IgD-negative memory B cell (primary cell): ENCODE results near the gene LEF1. TPM values are rescaled to one million over a fixed set of nuclear protein-coding genes. Genes with fewer than 3 reads are reported as not detected.

Experiments
- H3K27ac Mint-ChIP-seq, 3 donors: one replicate each; pipeline ENCODE4 v1.8.0; 2020 to 2022; ENCODE audit warnings: mild to moderate bottlenecking in 3 of 3, mixed read lengths in 3 of 3, moderate library complexity in 1 of 3
- H3K27me3 Mint-ChIP-seq: one replicate; pipeline ENCODE4 v1.8.0; 2021; ENCODE audit warnings: mixed read lengths
- H3K36me3 Mint-ChIP-seq: one replicate; pipeline ENCODE4 v1.8.0; 2020; ENCODE audit warnings: mild to moderate bottlenecking, mixed read lengths
- H3K4me1 Mint-ChIP-seq, 3 donors: one replicate each; pipeline ENCODE4 v1.8.0; 2020 to 2022; ENCODE audit warnings: mixed read lengths in 3 of 3, mild to moderate bottlenecking in 1 of 3
- H3K4me3 Mint-ChIP-seq, 4 donors: one replicate each; pipeline ENCODE4 v1.8.0; 2020 to 2022; ENCODE audit warnings: mild to moderate bottlenecking in 4 of 4, mixed read lengths in 4 of 4, moderate library complexity in 3 of 4
- H3K9me3 Mint-ChIP-seq, 3 donors: one replicate each; pipeline ENCODE4 v1.8.0; 2020 to 2021; ENCODE audit warnings: mixed read lengths in 3 of 3, mild to moderate bottlenecking in 1 of 3
- polyA plus RNA-seq: library from polyadenylated mRNA; unstranded; fragments of 300-500 nt; fragmentation: Illumina TruSeq; gene quantifications from one replicate; pipeline ENCODE4 v1.2.3, GENCODE V29; 2021

LEF1 gene
- polyA plus RNA-seq, 1 donor from 2014 or later: 14.5 TPM

DNA sequence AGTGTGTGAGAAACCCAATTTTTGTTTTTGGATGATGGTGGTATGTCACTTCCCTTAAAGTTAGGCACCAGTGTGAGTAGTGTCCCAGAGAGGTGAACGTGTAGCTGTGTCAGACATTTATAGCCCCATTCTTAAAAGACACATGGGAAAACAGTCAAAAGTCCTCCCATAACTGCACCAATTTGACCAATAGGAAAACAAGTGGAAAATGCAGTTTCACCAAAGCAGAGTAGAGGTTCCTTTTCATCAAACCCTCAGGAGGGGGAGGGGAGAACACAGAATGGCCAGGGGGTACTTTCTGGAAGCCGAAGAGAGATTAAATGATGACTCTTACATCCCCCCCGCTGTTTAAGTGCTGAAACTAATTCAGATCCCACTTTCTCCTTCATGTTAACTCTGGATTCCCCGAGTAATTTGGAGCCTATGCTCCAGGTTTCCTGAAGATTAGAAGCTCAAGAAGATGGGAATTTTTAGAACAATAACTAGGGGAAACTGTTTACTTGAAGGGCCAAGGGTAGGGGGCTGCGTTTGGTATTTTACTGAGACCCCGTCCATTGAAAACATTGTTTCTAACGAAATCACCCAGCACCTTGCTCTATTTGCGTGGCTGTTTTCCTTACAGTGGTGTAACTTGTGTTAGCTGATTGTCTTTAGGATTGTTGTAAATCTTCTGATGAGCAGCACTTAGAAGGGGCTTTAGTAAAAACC, 2.1 kb upstream of the LEF1 start:
- H3K27me3 Mint-ChIP-seq: peaks cover 68% of the 10 kb centered on the region
- peak overlapping the region; percentile 9 to 89 (median 76) for H3K4me3 Mint-ChIP-seq
- H3K27ac Mint-ChIP-seq: peak overlapping the region in 1 of 3 donors; percentile 33

DNA sequence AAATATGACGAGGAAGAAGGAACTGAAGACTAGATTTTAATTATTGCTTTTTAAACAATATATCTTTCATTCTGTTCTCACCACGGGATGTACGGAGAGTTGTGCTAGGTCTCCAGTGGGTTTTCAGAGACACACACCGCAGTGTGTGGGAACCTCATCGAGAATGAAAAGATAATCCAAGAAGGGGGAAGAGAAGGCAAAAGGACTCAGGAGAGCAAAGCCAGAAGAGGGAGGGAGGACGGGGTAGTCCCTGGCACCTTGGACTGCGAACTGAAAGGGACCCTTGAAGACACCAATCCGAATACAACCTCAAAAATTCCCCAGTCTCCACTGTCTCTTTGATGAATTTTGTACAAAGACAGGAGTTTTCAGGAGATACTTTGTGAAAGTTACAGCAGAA, 932 bp upstream of the LEF1 start:
- peak overlapping the region; percentile 78 to 91 (median 85) for H3K4me3 Mint-ChIP-seq
- H3K4me1 Mint-ChIP-seq: peaks cover 12 to 38% (median 30%) of the 10 kb centered on the region in 3 donors
- H3K36me3 Mint-ChIP-seq: peaks cover 4% of the 10 kb centered on the region
- no peak overlapping the region for H3K27ac Mint-ChIP-seq
- H3K9me3 Mint-ChIP-seq: peaks cover 0 to 8% (median 0%) of the 10 kb centered on the region in 3 donors
- peaks cover 74% of the 10 kb centered on the region for H3K27me3 Mint-ChIP-seq

More for the DNA sequence above, 2.1 kb upstream of the LEF1 start:
- Mint-ChIP-seq H3K36me3 (peaks cover 4% of the 10 kb centered on the region), H3K4me1 (peaks cover 12 to 38% (median 30%) of the 10 kb centered on the region in 3 donors), H3K9me3 (peaks cover 0 to 8% (median 0%) of the 10 kb centered on the region in 3 donors)

DNA sequence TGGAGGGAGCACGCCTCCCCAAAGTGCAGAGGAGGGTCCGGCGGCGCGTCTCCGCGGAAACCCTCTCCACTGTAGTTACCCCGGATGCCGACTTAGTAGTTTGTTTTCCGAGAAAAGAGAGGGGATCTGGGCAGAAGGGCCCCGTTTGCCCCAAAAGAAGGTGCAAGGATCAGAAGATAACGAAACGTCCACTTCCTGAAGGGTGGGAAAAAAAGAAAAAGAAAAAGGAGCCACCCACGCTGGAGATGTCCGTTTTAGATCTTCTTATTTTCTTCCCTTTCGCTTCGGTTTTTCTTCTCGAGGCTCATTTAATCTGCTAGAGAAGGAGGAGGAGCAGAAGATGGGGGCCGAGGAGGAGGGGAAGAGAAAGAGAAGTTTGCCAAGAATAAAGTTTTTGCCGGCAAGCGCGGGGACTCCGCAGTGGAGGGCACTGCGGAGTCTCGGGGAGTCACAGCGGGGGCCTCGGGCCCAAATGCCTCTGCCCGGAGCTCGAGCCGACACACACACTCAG, 517 bp downstream of the LEF1 start:
- peaks cover 12 to 33% (median 24%) of the 10 kb centered on the region in 3 donors for H3K4me1 Mint-ChIP-seq
- H3K9me3 Mint-ChIP-seq: peaks cover 0 to 8% (median 0%) of the 10 kb centered on the region in 3 donors
- H3K4me3 Mint-ChIP-seq: peak overlapping the region; percentile 82 to 94 (median 88)
- peaks cover 4% of the 10 kb centered on the region for H3K36me3 Mint-ChIP-seq
- peak overlapping the region in 1 of 3 donors; percentile 67 for H3K27ac Mint-ChIP-seq
- peaks cover 61% of the 10 kb centered on the region for H3K27me3 Mint-ChIP-seq

DNA sequence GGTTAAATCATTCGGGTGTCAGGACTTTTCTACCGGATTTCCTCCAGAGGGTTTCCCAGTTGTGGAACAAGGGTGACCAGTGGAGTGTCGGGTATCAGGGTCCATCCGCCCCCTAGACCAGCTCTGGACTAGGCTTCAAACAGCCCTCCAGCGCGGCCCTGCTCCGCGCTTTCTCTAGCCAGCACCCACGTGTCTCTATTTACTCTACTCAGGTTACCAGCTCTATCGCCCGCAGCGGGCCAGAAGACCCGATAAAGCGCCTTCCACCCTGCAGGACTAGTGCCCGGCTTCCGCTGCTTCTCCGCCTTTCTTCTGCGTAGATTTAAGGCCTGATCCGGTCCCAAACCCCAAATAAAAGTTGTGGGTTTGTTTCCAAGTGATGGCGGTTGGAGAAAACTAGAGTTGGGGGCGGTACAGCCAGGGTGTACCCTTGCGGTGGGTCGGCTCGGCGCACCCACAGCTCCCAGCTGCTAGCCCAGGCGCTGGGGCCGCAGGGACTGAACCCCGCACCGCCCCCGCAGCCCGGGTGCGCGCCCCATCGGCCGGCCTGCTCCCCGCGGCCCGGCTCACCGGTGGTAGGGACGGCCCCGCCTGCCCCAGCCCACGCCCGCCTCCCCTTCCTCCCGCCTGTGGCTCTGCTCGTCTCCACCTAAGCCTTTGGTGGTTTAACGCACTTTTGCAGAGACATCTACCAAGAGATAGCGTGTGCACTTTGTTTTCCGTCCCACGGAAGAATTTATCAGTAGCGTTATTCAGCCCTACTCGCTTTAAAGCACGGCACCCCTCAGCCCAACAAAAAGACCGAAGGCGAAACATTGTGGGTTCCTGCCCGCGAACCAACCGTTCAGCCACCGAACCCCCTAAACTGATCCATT, 2.1 kb downstream of the LEF1 start:
- H3K4me3 Mint-ChIP-seq: peak overlapping the region; percentile 86 to 95 (median 90)
- peaks cover 4% of the 10 kb centered on the region for H3K36me3 Mint-ChIP-seq
- H3K27me3 Mint-ChIP-seq: peaks cover 59% of the 10 kb centered on the region
- peaks cover 0 to 8% (median 0%) of the 10 kb centered on the region in 3 donors for H3K9me3 Mint-ChIP-seq
- H3K27ac Mint-ChIP-seq: peak overlapping the region in 1 of 3 donors; percentile 71
- H3K4me1 Mint-ChIP-seq: peaks cover 12 to 33% (median 23%) of the 10 kb centered on the region in 3 donors

DNA sequence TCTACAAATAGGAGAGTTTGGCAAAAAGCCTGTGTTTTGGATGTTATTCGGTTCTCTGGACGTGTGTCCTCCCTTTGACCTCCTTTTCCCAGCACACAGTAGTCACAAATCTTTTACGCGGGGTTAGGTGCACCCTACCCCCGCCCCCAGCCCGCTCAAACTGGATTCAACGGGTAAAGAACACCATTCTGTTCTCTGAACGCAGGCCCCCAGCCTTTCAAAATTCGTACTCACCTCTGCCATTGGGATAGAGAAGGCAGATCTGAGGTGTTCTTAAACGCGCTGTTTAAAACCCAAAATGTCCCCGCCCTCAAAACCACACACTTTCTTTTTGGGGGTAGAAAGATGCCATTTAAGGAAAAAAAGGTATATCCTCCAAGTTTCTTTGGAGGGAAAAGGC, 2.7 kb downstream of the LEF1 start:
- Mint-ChIP-seq H3K27ac (peak overlapping the region in 1 of 3 donors; percentile 70), H3K36me3 (peaks cover 4% of the 10 kb centered on the region), H3K4me3 (peak overlapping the region; percentile 33 to 72 (median 46)), H3K4me1 (peaks cover 12 to 27% (median 17%) of the 10 kb centered on the region in 3 donors), H3K27me3 (peaks cover 56% of the 10 kb centered on the region), H3K9me3 (peaks cover 0 to 3% (median 0%) of the 10 kb centered on the region in 3 donors)

DNA sequence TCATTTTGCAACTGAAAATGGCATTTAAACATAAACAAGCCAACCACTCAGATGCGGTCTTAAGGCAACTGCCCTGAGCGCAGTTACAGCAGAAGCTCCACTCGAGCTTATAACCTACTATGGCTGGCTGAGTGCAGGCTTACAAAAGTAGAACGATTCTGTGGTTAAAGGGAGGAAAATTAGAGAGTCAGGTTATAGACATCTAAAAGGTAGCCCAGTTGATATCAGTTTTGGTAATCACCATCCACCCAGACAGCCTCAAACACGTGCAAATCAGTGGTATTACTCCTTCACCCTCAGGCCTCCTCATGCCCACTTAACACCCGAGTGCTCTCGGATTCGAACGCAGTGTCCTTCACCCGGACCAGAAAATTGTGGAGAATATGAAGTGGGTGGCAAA, 3.1 kb downstream of the LEF1 start:
- Mint-ChIP-seq H3K9me3 (peaks cover 0 to 3% (median 0%) of the 10 kb centered on the region in 3 donors), H3K27me3 (peaks cover 58% of the 10 kb centered on the region), H3K4me1 (peaks cover 12 to 24% (median 16%) of the 10 kb centered on the region in 3 donors), H3K4me3 (peak overlapping the region in 3 of 4 donors; percentile 38 to 72 (median 55)), H3K27ac (peak overlapping the region in 1 of 3 donors; percentile 70), H3K36me3 (peaks cover 4% of the 10 kb centered on the region)

DNA sequence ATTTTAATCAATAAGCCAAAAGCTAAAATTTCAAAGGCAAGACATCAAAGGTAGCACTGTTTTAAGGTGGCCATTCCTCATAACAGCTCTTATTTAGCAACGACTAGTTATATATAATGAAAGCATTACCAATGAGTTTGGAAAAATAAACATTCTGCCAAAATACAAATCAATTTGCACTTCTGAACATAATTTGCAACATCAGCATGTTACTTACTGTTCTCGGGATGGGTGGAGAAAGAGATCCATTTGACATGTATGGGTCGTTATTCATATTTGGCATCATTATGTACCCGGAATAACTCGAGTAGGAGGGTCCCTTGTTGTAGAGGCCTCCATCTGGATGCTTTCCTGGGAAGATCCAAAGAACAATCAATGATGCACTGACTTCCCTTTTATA, 5.4 kb downstream of the LEF1 start:
- Mint-ChIP-seq H3K27ac (no peak overlapping the region), H3K27me3 (peaks cover 47% of the 10 kb centered on the region), H3K36me3 (peaks cover 4% of the 10 kb centered on the region), H3K4me3 (no peak overlapping the region), H3K9me3 (no peaks in the 10 kb centered on the region), H3K4me1 (peaks cover 6 to 9% (median 7%) of the 10 kb centered on the region in 3 donors)

DNA sequence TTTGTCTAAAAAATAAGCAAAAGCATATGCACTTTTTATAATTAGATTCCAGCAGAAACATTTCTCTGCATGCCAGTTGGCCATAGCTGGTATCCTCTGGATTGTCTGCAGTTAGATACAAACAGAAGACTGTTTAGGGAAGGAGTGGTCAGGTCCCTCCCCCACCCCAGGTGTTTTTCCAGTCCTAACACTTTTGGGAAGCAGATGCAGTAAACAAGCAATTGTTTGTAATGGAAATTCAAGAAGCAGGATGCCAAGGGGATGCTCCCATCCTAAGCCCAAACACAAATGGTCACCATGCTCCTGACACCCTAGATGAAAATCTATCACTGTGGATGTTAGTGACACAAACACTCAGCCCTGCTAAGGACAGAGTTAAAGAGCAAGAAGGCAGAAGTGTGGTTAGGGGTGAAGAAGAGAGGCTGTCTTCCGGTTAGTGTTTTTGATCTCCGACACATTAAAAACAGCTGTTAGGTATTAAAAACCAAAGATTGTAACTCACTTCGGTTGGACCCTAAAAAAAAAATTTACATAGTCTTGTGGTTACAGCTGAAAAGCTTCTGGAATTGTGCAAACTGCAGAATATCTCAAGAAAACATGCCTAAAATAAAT, 7.9 kb downstream of the LEF1 start:
- Mint-ChIP-seq H3K27ac (no peak overlapping the region), H3K4me1 (no peaks in the 10 kb centered on the region), H3K36me3 (no peaks in the 10 kb centered on the region), H3K4me3 (no peak overlapping the region), H3K9me3 (no peaks in the 10 kb centered on the region), H3K27me3 (peaks cover 29% of the 10 kb centered on the region)

DNA sequence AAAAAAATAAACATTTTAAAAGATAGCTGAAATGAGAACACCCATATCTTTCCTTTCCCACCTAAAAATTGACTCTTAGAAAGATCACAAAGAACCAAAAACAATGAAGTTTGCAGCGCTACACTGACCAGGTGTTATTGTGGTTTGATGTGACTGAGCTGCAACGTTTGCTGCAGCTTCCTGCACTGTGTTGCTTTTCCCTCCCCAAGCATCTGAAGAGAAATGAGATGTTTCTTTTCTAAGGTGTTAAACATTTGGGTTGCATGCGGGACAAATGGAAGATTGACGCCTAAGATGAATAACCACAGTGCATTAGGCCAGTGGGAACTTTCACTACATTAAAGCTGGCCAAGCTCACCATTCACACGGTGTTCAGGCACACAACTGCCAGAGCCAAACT, 8.9 kb downstream of the LEF1 start:
- Mint-ChIP-seq H3K27ac (no peak overlapping the region), H3K9me3 (no peaks in the 10 kb centered on the region), H3K4me1 (no peaks in the 10 kb centered on the region), H3K36me3 (no peaks in the 10 kb centered on the region), H3K4me3 (peak overlapping the region in 1 of 4 donors; percentile 22), H3K27me3 (peaks cover 23% of the 10 kb centered on the region)

DNA sequence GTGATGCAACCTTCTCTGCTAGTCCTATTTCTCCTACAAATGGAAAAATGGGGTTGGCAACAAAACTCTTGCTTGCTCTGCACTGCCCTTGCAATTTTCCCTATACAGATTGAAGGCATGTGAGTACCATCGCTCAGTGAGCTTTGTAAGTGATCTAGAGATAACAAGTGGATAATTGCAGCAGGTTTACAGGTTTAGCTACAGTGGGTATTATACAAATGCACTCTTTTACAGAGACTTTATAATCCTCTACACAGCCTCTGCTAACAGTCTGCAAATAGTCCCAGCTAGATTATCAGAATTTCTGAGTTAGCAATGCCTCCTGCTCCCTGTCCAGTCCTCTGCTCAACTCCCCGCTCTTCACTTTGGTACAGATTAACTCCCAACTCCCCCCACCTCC, 11.1 kb downstream of the LEF1 start:
- H3K4me3 Mint-ChIP-seq: no peak overlapping the region
- no peaks in the 10 kb centered on the region for H3K9me3 Mint-ChIP-seq
- H3K36me3 Mint-ChIP-seq: no peaks in the 10 kb centered on the region
- H3K27me3 Mint-ChIP-seq: peaks cover 24% of the 10 kb centered on the region
- no peaks in the 10 kb centered on the region for H3K4me1 Mint-ChIP-seq
- H3K27ac Mint-ChIP-seq: no peak overlapping the region

DNA sequence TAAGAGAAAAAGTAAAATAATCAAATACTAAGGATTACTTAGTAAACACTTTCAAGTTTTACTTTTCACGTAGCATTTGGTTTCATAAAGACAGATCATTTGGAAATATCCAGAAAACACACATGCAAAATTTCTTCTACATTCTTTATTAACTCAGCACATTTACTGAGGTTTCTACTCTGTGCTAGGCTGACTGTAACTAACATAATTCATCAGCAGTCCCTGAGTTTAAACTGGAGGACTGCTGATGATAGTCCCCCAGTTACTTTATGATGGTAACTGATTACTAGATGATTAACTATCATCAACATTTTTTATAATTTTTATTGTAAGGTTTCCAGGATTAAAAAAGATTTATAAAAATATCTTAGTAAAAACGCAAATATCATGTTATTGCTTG, 12.3 kb downstream of the LEF1 start:
- Mint-ChIP-seq H3K9me3 (no peaks in the 10 kb centered on the region), H3K27ac (no peak overlapping the region), H3K4me3 (no peak overlapping the region), H3K36me3 (no peaks in the 10 kb centered on the region), H3K27me3 (peaks cover 26% of the 10 kb centered on the region), H3K4me1 (no peaks in the 10 kb centered on the region)

DNA sequence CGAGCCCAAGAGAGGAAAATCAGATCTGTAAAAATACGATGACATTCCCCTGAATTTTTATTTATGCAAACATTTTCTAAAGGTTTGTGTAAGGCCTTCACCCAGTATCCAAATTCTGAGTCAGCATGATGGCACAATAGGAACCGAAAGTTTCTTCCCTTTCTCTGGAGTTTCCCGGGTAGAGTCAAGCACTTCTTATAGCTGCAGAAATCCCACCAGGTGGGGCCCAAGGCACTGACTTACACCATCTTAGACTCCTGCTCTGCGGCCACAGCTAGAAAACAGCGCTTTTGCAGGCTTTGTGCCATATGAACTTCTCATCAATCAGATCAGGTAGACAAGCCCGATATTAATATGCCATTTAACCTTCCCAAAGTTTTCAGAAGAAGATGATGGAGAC, 13.4 kb downstream of the LEF1 start:
- no peaks in the 10 kb centered on the region for H3K9me3 Mint-ChIP-seq
- no peak overlapping the region for H3K4me3 Mint-ChIP-seq
- H3K36me3 Mint-ChIP-seq: no peaks in the 10 kb centered on the region
- H3K4me1 Mint-ChIP-seq: no peaks in the 10 kb centered on the region
- peaks cover 17% of the 10 kb centered on the region for H3K27me3 Mint-ChIP-seq
- H3K27ac Mint-ChIP-seq: no peak overlapping the region

DNA sequence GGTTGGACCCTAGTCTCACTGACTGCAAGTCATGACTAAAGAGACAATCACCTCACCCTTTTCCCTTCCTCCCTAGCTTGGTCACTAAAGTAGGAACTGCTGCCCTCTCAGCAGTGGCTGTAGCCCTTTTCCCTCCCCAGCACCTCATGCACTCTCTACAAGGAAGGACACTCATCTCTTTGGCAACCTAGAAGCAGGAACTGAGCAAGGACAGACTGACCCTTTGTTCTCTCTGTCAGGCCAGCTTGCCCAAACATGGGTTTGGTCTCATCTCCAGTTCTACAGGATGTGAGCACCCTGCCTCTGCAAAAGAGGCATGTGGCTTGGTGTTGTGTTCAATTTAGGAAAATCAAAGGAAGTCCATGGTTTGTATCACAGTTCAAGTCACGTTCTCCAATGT, 15.8 kb downstream of the LEF1 start:
- H3K4me1 Mint-ChIP-seq: no peaks in the 10 kb centered on the region
- no peaks in the 10 kb centered on the region for H3K9me3 Mint-ChIP-seq
- peaks cover 12% of the 10 kb centered on the region for H3K27me3 Mint-ChIP-seq
- no peak overlapping the region for H3K4me3 Mint-ChIP-seq
- no peak overlapping the region for H3K27ac Mint-ChIP-seq
- no peaks in the 10 kb centered on the region for H3K36me3 Mint-ChIP-seq

DNA sequence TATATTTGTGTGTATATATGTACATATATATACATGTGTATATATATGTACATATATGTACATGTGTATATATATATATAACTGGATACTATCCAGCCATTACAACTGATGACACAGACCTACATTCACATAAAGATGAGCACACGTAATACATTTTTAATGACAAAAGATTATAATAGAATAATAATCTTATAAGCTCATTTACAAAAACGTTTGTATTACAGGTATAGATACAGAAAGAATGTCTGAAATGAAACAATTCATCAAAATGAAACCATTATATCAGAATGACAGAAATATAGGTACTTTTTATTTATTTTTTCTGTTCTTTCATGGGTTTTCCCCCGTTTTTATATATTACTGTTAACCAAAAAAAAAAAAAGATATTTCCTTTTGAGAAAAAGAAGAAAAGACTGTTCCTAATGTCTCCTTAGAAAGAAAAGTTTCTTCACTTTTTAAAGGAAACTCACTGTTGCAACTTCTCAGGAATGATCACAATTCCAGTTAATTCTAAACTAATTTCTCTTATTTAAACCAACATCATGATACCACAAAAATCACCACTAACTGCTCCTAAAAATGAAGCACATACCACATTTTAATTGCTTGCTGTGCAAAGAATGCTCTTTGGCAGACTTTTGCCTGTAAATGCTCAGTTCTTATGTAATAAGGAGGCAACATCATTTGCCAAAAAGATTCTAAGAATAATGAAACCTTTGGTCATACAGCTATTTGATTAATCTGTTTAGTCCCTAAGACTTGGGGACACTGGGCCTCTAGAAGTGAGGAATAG, 18.9 kb downstream of the LEF1 start:
- H3K27me3 Mint-ChIP-seq: peaks cover 10% of the 10 kb centered on the region
- no peaks in the 10 kb centered on the region for H3K4me1 Mint-ChIP-seq
- H3K36me3 Mint-ChIP-seq: no peaks in the 10 kb centered on the region
- H3K4me3 Mint-ChIP-seq: no peak overlapping the region
- no peaks in the 10 kb centered on the region for H3K9me3 Mint-ChIP-seq
- H3K27ac Mint-ChIP-seq: no peak overlapping the region
